GM12872 (cell line): ENCODE measurements around the gene AK8.

Experiments used
- TF ChIP-seq, protein P1 (sequence below): IDR thresholded peaks from 3 replicates; pipeline ENCODE4 v1.5.1; 2011; ENCODE audit warnings: low read depth, mild to moderate bottlenecking, low read length, moderate library complexity; ENCODE audit not compliant: insufficient read depth

AK8 gene

DNA sequence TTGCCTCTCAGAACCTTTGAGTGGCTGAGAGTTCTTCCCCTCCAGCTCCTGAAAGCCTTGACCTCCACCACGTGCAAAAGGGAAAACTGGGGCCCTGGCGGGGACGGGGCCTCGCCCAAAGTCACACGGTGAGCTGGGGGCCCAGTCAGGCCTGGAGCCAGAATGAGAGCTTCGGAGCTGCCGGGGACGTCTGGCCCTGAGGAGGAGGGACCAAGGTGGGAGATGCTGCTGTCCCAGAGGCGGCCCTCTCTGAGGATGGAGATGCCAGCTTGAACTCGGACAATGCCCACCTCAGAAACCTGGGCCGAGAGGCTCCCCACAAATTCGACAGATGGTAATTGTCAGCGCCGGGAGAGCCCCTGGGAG, 643 bp downstream of the AK8 start:
- TF ChIP-seq, protein P1, sequence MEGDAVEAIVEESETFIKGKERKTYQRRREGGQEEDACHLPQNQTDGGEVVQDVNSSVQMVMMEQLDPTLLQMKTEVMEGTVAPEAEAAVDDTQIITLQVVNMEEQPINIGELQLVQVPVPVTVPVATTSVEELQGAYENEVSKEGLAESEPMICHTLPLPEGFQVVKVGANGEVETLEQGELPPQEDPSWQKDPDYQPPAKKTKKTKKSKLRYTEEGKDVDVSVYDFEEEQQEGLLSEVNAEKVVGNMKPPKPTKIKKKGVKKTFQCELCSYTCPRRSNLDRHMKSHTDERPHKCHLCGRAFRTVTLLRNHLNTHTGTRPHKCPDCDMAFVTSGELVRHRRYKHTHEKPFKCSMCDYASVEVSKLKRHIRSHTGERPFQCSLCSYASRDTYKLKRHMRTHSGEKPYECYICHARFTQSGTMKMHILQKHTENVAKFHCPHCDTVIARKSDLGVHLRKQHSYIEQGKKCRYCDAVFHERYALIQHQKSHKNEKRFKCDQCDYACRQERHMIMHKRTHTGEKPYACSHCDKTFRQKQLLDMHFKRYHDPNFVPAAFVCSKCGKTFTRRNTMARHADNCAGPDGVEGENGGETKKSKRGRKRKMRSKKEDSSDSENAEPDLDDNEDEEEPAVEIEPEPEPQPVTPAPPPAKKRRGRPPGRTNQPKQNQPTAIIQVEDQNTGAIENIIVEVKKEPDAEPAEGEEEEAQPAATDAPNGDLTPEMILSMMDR, result no peak

- TF ChIP-seq, protein P1, result no peak
Observed at GRCh38 chr9:132876849-132877248, 1.2 kb downstream of the AK8 start.

GRCh38 chr9:132875159-132875558, 2.9 kb downstream of the AK8 start:
- TF ChIP-seq, protein P1, result no peak

GRCh38 chr9:132873403-132873802, 4.7 kb downstream of the AK8 start:
- TF ChIP-seq, protein P1, result no peak

DNA sequence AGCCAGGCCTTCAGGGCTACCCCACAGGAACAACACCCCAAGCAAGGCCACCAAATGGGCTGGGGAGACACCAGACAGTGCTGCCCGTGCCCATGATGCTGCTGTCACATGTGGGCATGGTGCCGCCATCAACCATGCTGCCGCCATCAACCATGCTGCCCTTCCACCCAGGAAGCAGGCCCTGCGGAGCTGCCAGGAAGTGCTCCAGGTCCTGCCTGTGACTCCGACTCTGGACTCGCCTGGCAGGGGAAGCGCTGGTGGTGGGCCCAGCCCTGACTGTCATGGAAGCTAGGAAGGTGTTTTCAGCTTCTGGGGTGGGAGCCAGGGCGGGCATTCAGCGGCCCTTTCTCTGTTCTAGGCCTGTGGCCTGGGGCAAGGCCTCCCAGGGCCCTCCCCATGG, 8.8 kb downstream of the AK8 start:
- TF ChIP-seq, protein P1, result no peak

DNA sequence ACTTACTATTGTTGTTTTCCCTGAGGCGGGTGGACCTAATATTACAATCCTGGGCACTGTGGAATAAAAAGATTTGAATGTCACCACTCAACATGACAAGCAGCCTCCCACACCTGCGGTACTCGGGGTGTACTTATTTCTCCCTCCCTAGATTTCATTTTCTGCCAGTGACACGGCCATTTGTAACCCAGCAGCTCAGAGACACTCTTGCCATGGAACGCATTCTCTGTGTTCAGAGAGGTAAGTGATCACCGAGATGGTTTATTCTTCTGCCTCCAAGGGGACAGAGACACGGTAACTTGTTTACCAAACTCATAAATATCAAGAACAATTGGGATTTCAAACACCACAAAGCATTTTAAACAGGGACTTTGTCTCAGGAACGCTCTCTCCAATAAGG, 11.2 kb downstream of the AK8 start:
- TF ChIP-seq, protein P1, result no peak

GRCh38 chr9:132864691-132865090, 13.4 kb downstream of the AK8 start:
- TF ChIP-seq, protein P1, result no peak

- TF ChIP-seq, protein P1, result no peak
Observed at GRCh38 chr9:132864277-132864676, 13.8 kb downstream of the AK8 start.
